Measurements from ENCODE around the gene KCNK4. TPM values are rescaled to one million over a fixed set of nuclear protein-coding genes. Genes with fewer than 3 reads are reported as not detected.

KCNK4 gene
- total and polyA plus RNA-seq, 2 of the 13 experiments (the other 11 are each of a cell fraction or from before 2014, with no cell fraction given): not detected

DNA sequence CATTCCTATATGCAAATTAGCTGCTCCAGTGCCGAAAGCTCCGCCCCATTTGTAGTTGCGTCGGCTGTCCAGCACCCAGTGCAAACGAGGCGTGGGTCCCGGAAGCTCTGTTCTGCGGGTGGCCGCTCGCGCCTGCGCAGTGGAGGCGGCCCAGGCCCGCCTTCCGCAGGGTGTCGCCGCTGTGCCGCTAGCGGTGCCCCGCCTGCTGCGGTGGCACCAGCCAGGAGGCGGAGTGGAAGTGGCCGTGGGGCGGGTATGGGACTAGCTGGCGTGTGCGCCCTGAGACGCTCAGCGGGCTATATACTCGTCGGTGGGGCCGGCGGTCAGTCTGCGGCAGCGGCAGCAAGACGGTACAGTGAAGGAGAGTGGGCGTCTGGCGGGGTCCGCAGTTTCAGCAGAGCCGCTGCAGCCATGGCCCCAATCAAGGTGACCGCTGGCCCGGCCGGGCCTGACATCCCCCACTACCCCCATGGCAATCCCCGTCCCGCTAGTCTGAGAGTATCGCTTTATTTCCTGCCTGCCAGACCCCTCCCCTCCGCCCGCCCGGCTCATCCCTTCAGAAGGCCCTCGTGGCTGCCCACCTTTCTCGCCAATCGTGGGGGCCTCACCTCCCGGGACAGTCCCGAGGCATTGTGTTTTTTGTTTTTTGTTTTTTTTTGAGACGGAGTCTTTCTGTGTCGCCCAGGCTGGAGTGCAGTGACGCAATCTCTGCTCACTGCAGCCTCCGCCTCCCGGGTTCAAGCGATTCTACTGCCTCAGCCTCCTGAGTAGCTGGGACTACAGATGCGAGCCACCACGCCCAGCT, 27.1 kb downstream of the KCNK4 start, which contains the start of gene PRDX5 (continued):
- TF ChIP-seq ZNF335 (CRISPR knock-in tag; IDR thresholded peaks at IDR 0.05) (no peak), ZNF44 (CRISPR knock-in tag; IDR thresholded peaks at IDR 0.05) (no peak; the same call in none of the 2 replicates), ZNF589 (CRISPR knock-in tag; conservative IDR thresholded peaks at IDR 0.05) (0 out of 2 replicates have a peak, but pooled peaks have one; percentile 53), TIGD3 (CRISPR knock-in tag; IDR thresholded peaks at IDR 0.05; ENCODE audit: borderline replicate concordance) (no peak), SNAPC2 (CRISPR knock-in tag; IDR thresholded peaks at IDR 0.05) (peak; percentile 75; the same call in 1 of the 2 replicates), ZNF629 (CRISPR knock-in tag; conservative IDR thresholded peaks at IDR 0.05) (no peak), ZC3H13 (CRISPR knock-in tag; IDR thresholded peaks at IDR 0.05) (no peak), RFX5 (IDR thresholded peaks at IDR 0.05; ENCODE audit: low read depth, low read length) (peak; percentile 35; the same call in 1 of the 2 replicates), FLYWCH1 (CRISPR knock-in tag; IDR thresholded peaks at IDR 0.05) (no peak), PAX8 (CRISPR knock-in tag; IDR thresholded peaks at IDR 0.05; ENCODE audit: borderline replicate concordance) (peak; percentile 94), KDM4B (CRISPR knock-in tag; IDR thresholded peaks at IDR 0.05) (no peak; the same call in 1 of the 2 replicates), ZNF12 (CRISPR knock-in tag; IDR thresholded peaks at IDR 0.05) (peak; percentile 49; the same call in 1 of the 2 replicates), RARG (CRISPR knock-in tag; IDR thresholded peaks at IDR 0.05; ENCODE audit: low read depth) (no peak), HNRNPLL (IDR thresholded peaks at IDR 0.05; ENCODE audit: low read depth, low read length, poor library complexity, severe bottlenecking) (peak; percentile 88), NCOR1 (IDR thresholded peaks at IDR 0.05; ENCODE audit: borderline replicate concordance, low read length) (no peak), TCF7L2 (IDR thresholded peaks at IDR 0.05; ENCODE audit: low read depth, low read length) (no peak), KAT7 (CRISPR knock-in tag; IDR thresholded peaks at IDR 0.05; ENCODE audit: borderline replicate concordance) (peak; percentile 57; the same call in 1 of the 2 replicates), SRY (CRISPR knock-in tag; IDR thresholded peaks at IDR 0.05) (peak; percentile 73; the same call in 1 of the 2 replicates)
- TF ChIP-seq, protein P1, sequence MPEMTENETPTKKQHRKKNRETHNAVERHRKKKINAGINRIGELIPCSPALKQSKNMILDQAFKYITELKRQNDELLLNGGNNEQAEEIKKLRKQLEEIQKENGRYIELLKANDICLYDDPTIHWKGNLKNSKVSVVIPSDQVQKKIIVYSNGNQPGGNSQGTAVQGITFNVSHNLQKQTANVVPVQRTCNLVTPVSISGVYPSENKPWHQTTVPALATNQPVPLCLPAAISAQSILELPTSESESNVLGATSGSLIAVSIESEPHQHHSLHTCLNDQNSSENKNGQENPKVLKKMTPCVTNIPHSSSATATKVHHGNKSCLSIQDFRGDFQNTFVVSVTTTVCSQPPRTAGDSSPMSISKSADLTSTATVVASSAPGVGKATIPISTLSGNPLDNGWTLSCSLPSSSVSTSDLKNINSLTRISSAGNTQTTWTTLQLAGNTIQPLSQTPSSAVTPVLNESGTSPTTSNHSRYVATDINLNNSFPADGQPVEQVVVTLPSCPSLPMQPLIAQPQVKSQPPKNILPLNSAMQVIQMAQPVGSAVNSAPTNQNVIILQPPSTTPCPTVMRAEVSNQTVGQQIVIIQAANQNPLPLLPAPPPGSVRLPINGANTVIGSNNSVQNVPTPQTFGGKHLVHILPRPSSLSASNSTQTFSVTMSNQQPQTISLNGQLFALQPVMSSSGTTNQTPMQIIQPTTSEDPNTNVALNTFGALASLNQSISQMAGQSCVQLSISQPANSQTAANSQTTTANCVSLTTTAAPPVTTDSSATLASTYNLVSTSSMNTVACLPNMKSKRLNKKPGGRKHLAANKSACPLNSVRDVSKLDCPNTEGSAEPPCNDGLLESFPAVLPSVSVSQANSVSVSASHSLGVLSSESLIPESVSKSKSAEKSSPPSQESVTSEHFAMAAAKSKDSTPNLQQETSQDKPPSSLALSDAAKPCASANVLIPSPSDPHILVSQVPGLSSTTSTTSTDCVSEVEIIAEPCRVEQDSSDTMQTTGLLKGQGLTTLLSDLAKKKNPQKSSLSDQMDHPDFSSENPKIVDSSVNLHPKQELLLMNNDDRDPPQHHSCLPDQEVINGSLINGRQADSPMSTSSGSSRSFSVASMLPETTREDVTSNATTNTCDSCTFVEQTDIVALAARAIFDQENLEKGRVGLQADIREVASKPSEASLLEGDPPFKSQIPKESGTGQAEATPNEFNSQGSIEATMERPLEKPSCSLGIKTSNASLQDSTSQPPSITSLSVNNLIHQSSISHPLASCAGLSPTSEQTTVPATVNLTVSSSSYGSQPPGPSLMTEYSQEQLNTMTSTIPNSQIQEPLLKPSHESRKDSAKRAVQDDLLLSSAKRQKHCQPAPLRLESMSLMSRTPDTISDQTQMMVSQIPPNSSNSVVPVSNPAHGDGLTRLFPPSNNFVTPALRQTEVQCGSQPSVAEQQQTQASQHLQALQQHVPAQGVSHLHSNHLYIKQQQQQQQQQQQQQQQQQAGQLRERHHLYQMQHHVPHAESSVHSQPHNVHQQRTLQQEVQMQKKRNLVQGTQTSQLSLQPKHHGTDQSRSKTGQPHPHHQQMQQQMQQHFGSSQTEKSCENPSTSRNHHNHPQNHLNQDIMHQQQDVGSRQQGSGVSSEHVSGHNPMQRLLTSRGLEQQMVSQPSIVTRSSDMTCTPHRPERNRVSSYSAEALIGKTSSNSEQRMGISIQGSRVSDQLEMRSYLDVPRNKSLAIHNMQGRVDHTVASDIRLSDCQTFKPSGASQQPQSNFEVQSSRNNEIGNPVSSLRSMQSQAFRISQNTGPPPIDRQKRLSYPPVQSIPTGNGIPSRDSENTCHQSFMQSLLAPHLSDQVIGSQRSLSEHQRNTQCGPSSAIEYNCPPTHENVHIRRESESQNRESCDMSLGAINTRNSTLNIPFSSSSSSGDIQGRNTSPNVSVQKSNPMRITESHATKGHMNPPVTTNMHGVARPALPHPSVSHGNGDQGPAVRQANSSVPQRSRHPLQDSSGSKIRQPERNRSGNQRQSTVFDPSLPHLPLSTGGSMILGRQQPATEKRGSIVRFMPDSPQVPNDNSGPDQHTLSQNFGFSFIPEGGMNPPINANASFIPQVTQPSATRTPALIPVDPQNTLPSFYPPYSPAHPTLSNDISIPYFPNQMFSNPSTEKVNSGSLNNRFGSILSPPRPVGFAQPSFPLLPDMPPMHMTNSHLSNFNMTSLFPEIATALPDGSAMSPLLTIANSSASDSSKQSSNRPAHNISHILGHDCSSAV (CRISPR knock-in tag; IDR thresholded peaks at IDR 0.05; ENCODE audit: borderline replicate concordance): no peak
- TF ChIP-seq, protein P2, sequence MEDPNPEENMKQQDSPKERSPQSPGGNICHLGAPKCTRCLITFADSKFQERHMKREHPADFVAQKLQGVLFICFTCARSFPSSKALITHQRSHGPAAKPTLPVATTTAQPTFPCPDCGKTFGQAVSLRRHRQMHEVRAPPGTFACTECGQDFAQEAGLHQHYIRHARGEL (CRISPR knock-in tag; IDR thresholded peaks at IDR 0.05): no peak

Data from HepG2 (cell line).